ENCODE measurements around the gene PHB1.

DNA sequence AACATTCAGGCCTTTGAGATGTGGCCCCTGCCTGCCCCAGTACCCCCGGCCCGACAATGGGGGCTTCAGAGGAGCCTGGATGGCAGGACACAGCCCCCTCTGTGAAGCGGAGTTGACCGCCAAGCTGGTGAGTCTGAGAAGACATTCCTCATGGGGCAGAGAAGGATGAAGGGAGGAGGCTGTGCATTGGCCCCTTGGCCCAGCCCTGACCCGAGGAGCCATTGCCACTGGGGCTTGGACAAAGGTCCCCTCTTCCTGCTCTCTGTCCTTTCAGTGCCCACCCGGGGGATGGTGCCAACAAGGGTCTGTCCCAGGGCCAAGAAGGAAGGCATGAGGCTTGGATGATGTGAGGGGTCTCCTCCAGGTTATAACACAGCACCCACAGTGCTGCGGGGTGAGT lies 30.9 kb upstream of the PHB1 start:
- TF ChIP-seq, protein P1, sequence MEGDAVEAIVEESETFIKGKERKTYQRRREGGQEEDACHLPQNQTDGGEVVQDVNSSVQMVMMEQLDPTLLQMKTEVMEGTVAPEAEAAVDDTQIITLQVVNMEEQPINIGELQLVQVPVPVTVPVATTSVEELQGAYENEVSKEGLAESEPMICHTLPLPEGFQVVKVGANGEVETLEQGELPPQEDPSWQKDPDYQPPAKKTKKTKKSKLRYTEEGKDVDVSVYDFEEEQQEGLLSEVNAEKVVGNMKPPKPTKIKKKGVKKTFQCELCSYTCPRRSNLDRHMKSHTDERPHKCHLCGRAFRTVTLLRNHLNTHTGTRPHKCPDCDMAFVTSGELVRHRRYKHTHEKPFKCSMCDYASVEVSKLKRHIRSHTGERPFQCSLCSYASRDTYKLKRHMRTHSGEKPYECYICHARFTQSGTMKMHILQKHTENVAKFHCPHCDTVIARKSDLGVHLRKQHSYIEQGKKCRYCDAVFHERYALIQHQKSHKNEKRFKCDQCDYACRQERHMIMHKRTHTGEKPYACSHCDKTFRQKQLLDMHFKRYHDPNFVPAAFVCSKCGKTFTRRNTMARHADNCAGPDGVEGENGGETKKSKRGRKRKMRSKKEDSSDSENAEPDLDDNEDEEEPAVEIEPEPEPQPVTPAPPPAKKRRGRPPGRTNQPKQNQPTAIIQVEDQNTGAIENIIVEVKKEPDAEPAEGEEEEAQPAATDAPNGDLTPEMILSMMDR (conservative IDR thresholded peaks at IDR 0.05): no peak
- TF ChIP-seq ZFX (IDR thresholded peaks at IDR 0.05): no peak

Data from C4-2B (cell line).